Measurements from ENCODE around the gene KIRREL3. TPM values are rescaled to one million over a fixed set of nuclear protein-coding genes. Genes with fewer than 3 reads are reported as not detected.
"Not testable (repeated sequence)": the region's sequence is repeated elsewhere in the genome, so short reads cannot be mapped to it uniquely, and the experiment has no call there.

KIRREL3 gene
- total RNA-seq, 1 donor from 2014 or later: 0.82 TPM

- no peak for DNase-seq (ENCODE audit: low read depth, low spot score)
These were observed 614.4 kb downstream of the KIRREL3 start for GRCh38 chr11:126385991-126386728.

GRCh38 chr11:126384449-126385070, 616.0 kb downstream of the KIRREL3 start:
- no peak for TF ChIP-seq CTCF (conservative IDR thresholded peaks at IDR 0.05)
- Mint-ChIP-seq H3K4me3 (no peak overlapping the region), H3K27me3 (ENCODE audit: low read depth) (no peaks in the 10 kb centered on the region), H3K4me1 (peaks cover 5% of the 10 kb centered on the region), H3K27ac (ENCODE audit: unreplicated experiment) (no peak overlapping the region), H3K36me3 (ENCODE audit: low read depth) (no peaks in the 10 kb centered on the region), H3K9me3 (no peaks in the 10 kb centered on the region)
- no peak for DNase-seq (ENCODE audit: low read depth, low spot score)

More at GRCh38 chr11:126385991-126386728, 614.4 kb downstream of the KIRREL3 start:
- H3K27ac Mint-ChIP-seq (ENCODE audit: unreplicated experiment): peak overlapping the region; percentile 83
- peaks cover 12% of the 10 kb centered on the region for H3K4me1 Mint-ChIP-seq
- no peaks in the 10 kb centered on the region for H3K27me3 Mint-ChIP-seq (ENCODE audit: low read depth)
- no peaks in the 10 kb centered on the region for H3K9me3 Mint-ChIP-seq
- no peak for TF ChIP-seq CTCF (conservative IDR thresholded peaks at IDR 0.05)
- no peak overlapping the region for H3K4me3 Mint-ChIP-seq
- no peaks in the 10 kb centered on the region for H3K36me3 Mint-ChIP-seq (ENCODE audit: low read depth)

GRCh38 chr11:126383339-126384335, 616.9 kb downstream of the KIRREL3 start:
- Mint-ChIP-seq H3K36me3 (ENCODE audit: low read depth) (no peaks in the 10 kb centered on the region), H3K9me3 (no peaks in the 10 kb centered on the region), H3K4me1 (peaks cover 5% of the 10 kb centered on the region), H3K4me3 (no peak overlapping the region), H3K27ac (ENCODE audit: unreplicated experiment) (no peak overlapping the region), H3K27me3 (ENCODE audit: low read depth) (no peaks in the 10 kb centered on the region)
- DNase-seq (ENCODE audit: low read depth, low spot score): no peak
- TF ChIP-seq CTCF (conservative IDR thresholded peaks at IDR 0.05): no peak

- not testable (repeated sequence) for H3K4me3 Mint-ChIP-seq; H3K9me3 Mint-ChIP-seq; H3K27me3 Mint-ChIP-seq (ENCODE audit: low read depth); DNase-seq (ENCODE audit: low read depth, low spot score); H3K27ac Mint-ChIP-seq (ENCODE audit: unreplicated experiment); H3K36me3 Mint-ChIP-seq (ENCODE audit: low read depth); H3K4me1 Mint-ChIP-seq
These were observed 617.9 kb downstream of the KIRREL3 start for GRCh38 chr11:126382641-126383040.

- H3K9me3 Mint-ChIP-seq; H3K36me3 Mint-ChIP-seq (ENCODE audit: low read depth); H3K4me3 Mint-ChIP-seq; H3K27ac Mint-ChIP-seq (ENCODE audit: unreplicated experiment); DNase-seq (ENCODE audit: low read depth, low spot score); H3K27me3 Mint-ChIP-seq (ENCODE audit: low read depth); H3K4me1 Mint-ChIP-seq: not testable (repeated sequence)
These were observed 618.6 kb downstream of the KIRREL3 start for GRCh38 chr11:126381960-126382359.

- Mint-ChIP-seq H3K27me3 (ENCODE audit: low read depth) (no peaks in the 10 kb centered on the region), H3K4me3 (no peak overlapping the region), H3K4me1 (peaks cover under 1% of the 10 kb centered on the region), H3K9me3 (no peaks in the 10 kb centered on the region), H3K27ac (ENCODE audit: unreplicated experiment) (no peak overlapping the region), H3K36me3 (ENCODE audit: low read depth) (no peaks in the 10 kb centered on the region)
- DNase-seq (ENCODE audit: low read depth, low spot score): no peak
- TF ChIP-seq CTCF (conservative IDR thresholded peaks at IDR 0.05): no peak
These were observed 619.7 kb downstream of the KIRREL3 start for GRCh38 chr11:126380909-126381308.

Measured in neural crest cell (in vitro differentiated cells).